ENCODE results near the gene SCNN1B.
"Not testable (repeated sequence)": the region's sequence is repeated elsewhere in the genome, so short reads cannot be mapped to it uniquely, and the experiment has no call there.

Gene SCNN1B

DNA sequence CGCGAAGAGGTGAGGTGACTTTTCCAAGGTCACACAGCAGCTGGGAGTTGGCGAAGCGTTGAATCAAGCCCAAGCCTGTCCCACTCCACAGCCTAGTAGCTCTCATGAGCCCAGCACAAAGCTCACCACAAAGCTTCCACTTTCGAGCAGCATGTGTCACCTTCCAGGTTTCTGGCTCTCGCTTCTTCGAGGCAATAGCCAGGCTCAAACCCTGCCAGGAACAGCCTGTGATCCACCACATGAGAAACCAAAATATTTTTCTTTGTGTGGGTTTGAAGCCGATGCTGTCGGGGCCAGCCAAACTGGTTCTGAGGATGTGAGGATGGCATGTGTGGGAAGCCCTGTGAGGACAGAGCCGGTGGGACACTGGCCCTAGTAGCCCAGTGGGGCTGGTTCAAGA is 82.8 kb downstream of the SCNN1B start:
- no peak for ATAC-seq

GRCh38 chr16:23385441-23385840 is 83.3 kb downstream of the SCNN1B start:
- no peak for ATAC-seq

DNA sequence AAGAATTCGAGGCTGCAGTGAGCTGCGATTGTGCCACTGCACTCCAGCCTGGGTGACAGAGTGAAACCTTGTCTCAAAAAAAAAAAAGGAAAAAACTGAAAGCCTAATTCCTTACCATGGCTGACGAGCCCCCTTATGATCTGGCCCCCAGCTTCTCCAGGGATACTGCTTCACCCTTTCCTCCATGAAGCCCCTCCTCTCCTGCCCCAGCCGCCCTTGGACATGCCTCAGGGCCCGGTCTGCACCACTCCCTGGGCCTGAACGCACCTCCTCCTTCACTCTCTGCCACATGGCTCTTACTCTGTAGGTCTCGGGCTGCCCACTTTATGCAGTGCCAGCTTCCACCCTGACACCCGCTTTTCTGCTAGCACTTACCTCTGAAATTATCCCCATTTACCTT is 85.6 kb downstream of the SCNN1B start:
- no peak for ATAC-seq

DNA sequence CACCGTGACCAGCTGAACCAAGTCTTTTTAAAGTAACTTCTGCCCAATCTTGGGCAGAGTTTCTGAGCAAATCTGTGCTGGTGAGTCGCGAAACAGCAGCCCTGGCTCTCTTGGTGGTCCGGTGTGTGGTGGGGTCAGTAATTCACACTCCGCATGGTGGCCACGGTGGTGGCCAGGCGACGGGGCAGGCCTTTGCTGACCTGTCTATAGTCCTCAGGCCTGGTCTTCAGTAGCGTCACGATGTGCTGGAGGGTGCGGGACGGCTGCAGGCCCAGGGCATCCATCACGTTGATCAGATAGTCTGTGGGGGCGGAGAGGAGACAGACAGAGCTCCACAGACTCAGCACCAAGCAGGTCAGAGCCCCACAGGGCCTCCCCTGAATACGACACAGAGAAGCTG is 86.7 kb downstream of the SCNN1B start:
- ATAC-seq = no peak

- ATAC-seq = no peak
Measured at GRCh38 chr16:23389201-23389600, 87.1 kb downstream of the SCNN1B start.

DNA sequence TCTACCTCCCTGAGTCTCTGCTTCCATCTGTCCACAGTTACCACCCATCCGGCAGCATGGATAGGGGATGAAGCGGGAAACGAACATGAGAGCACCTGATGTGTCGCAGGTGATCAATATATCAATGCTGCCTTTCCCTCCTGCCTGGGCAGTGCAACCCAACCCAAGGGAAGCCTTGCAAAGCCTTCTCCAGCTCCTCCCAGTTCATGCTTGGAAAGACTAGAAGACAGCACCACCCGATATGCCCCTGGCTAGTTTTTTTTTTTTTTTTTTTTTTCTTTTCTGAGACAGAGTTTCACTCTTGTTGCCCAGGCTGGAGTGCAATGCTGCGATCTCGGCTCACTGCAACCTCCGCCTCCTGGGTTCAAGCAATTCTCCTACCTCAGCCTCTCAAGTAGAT is 87.8 kb downstream of the SCNN1B start:
- not testable (repeated sequence) for ATAC-seq

- no peak for ATAC-seq
Measured at GRCh38 chr16:23391381-23392222, 89.5 kb downstream of the SCNN1B start.

- ATAC-seq = no peak
Measured at GRCh38 chr16:23392223-23392600, 90.1 kb downstream of the SCNN1B start.

- no peak for ATAC-seq
Measured at GRCh38 chr16:23394141-23394831, 92.2 kb downstream of the SCNN1B start.

GRCh38 chr16:23395732-23396131 is 93.6 kb downstream of the SCNN1B start:
- ATAC-seq = no peak

DNA sequence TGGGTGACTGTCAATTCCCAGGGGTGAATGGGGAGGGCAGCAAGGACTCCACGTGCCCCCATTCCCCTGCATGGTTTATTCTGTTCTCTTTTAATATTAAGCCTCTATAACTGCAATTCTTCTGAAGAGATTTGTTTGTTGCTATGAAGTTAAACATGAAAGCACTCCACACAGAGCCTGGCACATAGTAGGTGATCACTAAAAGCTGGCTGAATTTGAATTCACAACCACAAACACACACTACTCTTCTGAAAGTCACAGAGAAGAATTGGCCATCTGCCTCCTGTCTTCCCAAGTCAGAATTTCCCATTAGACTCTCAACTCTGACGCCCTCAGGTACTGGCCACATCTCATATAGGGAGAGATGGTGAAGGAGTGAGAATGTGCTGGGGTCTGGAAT is 95.4 kb downstream of the SCNN1B start:
- no peak for ATAC-seq

DNA sequence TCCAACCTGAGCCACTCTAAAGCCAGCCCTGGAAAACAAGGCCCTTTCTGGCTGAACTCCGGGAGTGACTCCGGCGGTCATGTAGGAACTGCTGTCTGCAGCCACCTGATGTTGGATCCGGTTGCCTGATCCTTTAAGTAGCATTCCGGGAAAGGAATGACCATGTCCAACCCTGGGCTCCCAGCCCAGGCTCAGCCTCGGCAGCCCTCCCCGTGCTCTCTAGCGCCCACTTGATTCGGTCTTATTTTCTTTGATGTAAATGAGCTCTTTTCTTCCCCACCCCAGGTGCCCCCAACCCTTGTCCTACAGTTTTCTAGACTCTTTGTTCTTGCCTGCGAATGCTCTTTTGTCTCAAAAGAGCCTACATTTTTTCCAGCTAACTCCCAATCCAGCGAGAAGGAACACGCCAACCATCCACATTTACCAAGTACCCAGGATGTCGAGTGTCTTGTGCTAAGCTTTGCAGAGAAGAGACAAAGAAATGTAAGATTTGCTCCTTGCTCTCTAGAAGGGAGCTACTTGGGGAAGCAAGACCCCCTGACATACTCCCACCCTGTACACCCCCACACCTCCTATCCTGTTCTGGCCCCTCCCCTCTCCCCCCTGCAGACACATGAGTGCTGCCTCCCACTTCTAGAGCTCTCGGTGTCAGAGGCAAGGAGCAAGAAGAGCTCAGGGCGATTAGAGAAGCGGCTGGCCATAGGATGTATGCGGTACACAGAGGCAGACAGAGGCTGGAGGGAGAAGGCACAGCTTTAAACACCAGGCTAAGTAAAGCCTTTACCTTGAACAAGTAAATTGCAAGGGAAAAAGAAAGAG is 97.1 kb downstream of the SCNN1B start:
- ATAC-seq = no peak

DNA sequence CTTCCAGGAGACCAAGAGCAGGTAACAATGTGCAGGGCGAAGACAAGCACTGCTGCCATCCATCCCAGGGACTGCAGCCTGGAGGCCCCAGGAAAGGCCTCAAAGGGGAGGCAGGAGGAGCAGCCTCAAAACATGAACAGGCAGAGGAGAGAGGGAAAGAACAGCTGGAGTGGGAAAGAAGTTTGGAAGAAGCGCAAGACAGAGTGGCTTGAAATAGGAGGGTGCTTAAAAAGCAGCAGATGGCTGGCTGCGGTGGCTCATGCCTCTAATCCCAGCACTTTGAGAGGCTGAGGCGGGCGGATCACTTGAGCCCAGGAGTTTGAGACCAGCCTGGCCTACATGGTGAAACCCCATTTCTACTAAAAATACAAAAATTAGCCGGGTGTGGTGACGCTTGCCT is 98.3 kb downstream of the SCNN1B start:
- not testable (repeated sequence) for ATAC-seq

DNA sequence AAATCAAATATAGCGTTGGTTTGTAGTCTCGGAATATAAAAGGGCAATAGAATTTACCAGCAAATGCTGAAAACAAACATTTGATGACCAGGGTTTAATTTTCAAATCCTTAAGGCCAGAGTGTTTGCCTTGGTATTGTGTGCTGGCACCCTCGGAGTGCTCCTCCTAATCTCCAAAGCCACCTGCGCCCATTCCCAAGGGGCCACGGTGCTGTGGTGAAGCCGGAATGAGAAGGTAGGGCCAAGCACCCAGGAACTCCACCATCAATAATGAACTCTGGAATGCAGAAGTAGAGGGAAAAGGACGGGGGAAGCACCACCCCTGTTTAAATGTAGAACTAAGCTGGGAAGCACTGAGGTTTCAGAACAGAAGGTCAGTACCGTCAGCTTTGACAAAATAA is 99.0 kb downstream of the SCNN1B start:
- no peak for ATAC-seq

DNA sequence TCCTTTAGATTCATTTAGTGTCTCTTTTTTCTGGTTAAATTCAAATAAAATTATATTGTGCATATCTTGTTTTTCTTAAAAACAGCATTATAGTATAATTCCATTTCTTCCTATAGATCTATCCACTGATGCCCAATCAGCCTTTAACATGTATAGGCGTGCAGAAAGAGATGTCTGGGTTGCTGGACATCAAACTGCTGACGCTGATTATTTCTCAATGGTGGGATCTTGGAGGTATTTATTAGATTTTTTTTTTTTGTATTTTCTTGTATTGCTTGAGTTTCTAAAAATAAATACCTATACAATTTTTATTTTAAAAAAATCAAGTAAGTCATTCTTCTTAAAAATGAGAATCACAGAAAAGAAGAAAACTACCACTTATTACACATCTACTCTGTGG is 100.0 kb downstream of the SCNN1B start:
- no peak for ATAC-seq

DNA sequence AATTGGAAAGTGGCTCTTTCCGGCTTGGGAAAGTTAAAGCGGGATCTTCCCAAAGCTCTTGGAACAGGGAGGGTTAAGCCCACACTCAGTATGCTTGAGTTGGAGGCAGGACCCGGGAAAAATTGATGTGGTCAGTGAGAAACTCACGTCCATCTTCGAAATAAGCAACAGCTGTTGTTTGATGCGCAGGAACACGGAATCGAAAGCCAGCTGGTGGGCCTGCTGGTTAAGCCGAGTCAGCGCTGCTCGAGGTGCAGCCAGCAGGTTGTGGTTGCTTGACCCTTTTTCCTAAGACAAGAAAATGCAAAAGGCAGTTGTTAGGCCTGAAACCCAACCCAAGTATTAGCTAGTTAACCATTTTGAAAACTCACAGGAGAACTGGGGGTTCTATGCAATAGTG is 101.4 kb downstream of the SCNN1B start:
- ATAC-seq = no peak

DNA sequence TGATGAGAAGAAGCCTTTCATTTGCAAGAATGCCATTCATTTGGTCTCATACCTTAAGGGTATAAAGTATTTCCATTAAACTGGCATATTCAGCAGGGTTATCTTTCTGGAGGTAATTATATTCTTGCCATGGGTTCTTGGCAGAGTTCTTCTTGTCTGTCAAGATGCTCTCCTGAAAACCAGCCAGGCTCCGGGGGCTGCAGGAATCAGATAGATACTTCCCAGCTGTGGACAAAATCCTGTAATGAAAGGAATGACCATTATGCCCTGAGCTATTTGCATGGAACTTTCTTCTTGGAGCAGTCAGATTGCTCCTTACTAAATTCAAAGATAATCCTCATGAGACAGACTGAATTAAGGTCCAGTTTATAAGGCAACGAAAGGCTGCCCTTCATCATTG is 103.9 kb downstream of the SCNN1B start:
- ATAC-seq = no peak

DNA sequence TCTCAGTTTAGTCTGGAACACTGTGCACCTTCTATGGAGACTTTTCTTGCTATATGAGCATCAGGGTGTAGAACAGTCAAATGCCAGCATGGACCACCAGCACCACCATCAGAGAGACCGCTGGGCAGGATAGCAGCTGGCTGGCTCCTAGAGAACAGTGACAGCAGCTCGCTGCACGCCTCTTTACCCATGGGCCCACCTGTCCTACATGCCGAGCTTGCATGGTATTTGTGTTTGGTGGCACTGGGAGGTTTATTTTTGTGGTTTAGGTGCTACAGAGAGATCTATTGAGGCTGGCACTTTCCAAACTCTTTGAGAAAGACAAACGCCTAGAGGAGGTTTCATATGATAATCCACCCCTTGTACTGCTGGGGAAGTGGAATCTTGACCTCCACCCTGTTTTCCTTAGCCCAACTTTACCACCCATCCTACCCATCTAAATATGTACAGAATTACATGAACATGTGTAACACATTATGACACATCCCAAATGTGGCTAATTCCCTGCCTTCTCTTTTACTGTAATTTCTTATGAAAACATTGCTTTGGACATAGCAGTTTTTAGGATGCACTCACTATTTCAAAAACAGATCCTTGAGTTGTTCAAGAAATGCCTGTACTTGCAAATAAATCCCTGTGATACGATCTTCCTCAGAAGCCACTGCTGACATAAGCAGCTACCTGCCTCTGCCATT is 104.6 kb downstream of the SCNN1B start:
- no peak for ATAC-seq

GRCh38 chr16:23407436-23408127 is 105.5 kb downstream of the SCNN1B start:
- no peak for ATAC-seq

- no peak for ATAC-seq
Measured at GRCh38 chr16:23408242-23408822, 106.2 kb downstream of the SCNN1B start.

GRCh38 chr16:23408823-23409298 is 106.8 kb downstream of the SCNN1B start:
- no peak for ATAC-seq

DNA sequence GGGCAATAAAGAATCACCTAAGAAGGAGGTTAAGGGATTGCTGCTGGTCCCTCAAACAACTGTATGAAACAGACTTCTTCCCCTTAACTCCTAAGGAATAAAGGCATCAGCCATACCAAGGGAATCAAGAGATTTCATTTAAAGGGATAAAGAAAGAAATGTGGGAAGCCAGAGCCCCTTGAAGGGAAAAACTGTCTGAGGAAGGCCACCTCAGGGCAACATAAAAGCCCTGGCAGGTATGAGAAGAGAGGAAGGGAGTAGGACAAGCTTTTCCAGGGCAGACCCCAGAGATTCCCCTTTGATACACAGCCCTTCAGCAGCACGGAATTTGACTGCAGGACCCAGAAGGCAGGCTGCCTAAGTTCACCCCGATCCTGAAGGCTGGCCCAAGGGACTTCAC is 107.4 kb downstream of the SCNN1B start:
- no peak for ATAC-seq
